H1 (cell line): ENCODE measurements around the gene RIPOR1. TPM values are rescaled to one million over a fixed set of nuclear protein-coding genes. Genes with fewer than 3 reads are reported as not detected.

Experiments
- CTCF ChIA-PET: fragments of 300-600 bp; sonication (Branson Sonifier 250); formaldehyde crosslinking; loops from one replicate; lab custom pipeline; 2021; ENCODE audit not compliant: partially characterized antibody; lab: Charles Lee
- POLR2A ChIA-PET: fragments of 300-600 bp; sonication (Branson Sonifier 250); formaldehyde crosslinking; loops from one replicate; lab custom pipeline; 2021; ENCODE audit warnings: inconsistent platforms; ENCODE audit not compliant: partially characterized antibody; lab: Charles Lee
- DNase-seq, 2 experiments: peaks; one replicate each; pipeline versions ENCODE4 v3.0.0 to v3.0.0-alpha.2; 2010 to 2022; ENCODE audit warnings: low spot score in 2 of 2, low read depth in 1 of 2, mixed read lengths in 1 of 2
- FAIRE-seq: peaks from 2 replicates; lab custom pipeline; 2011; peaks lifted over from hg19 to GRCh38; lab: Jason Lieb, UNC
- H2AFZ ChIP-seq: 2 replicates; pipeline ENCODE4 v1.8.1; 2012; ENCODE audit warnings: low read length, inconsistent platforms
- H2AK5ac ChIP-seq: 2 replicates; pipeline ENCODE4 v1.6.1; 2013; ENCODE audit warnings: low read depth, low read length
- H2BK120ac ChIP-seq: replicated peaks from 2 replicates; pipeline ENCODE3; 2013; ENCODE audit warnings: low read depth, low read length, inconsistent platforms
- H2BK12ac ChIP-seq: 2 replicates; pipeline ENCODE4 v1.6.1; 2013; ENCODE audit warnings: low read depth, low read length
- H2BK15ac ChIP-seq: 2 replicates; pipeline ENCODE4 v1.6.1; 2013; ENCODE audit warnings: low read length
- H2BK20ac ChIP-seq: 2 replicates; pipeline ENCODE4 v1.6.1; 2013; ENCODE audit warnings: low read length
- H2BK5ac ChIP-seq: 2 replicates; pipeline ENCODE4 v1.6.1; 2013; ENCODE audit warnings: low read depth, low read length
- H3K14ac ChIP-seq: 2 replicates; pipeline ENCODE4 v1.6.1; 2013; ENCODE audit warnings: inconsistent platforms; ENCODE audit not compliant: insufficient read length
- H3K18ac ChIP-seq: 2 replicates; pipeline ENCODE4 v1.6.1; 2013; ENCODE audit warnings: low read length; ENCODE audit errors: extremely low read depth
- H3K23ac ChIP-seq: 2 replicates; pipeline ENCODE4 v1.6.1; 2013; ENCODE audit warnings: inconsistent platforms; ENCODE audit not compliant: insufficient read length
- H3K23me2 ChIP-seq: 2 replicates; pipeline ENCODE4 v1.6.1; 2013; ENCODE audit warnings: low read depth, low read length
- H3K27ac ChIP-seq: 2 replicates; pipeline ENCODE4 v1.6.1; 2011; ENCODE audit warnings: low read depth, low read length, inconsistent platforms
- H3K27me3 ChIP-seq, 4 experiments: replicated peaks in 1 of 4; 1 replicate in 1 of 4; 2 replicates in 3 of 4; pipeline versions ENCODE4 v1.6.1 to v1.8.1; 2011 to 2013; ENCODE audit warnings: low read length in 3 of 4, mild to moderate bottlenecking in 3 of 4, inconsistent platforms in 2 of 4, mixed read lengths in 2 of 4, moderate library complexity in 1 of 4; ENCODE audit not compliant: control insufficient read depth in 3 of 4, insufficient read depth in 3 of 4; ENCODE audit errors: extremely low read depth in 1 of 4
- H3K36me3 ChIP-seq, 4 experiments: 2 replicates each; pipeline versions ENCODE4 v1.6.1 to v1.8.1; 2011 to 2013; ENCODE audit warnings: mild to moderate bottlenecking in 4 of 4, low read length in 3 of 4, moderate library complexity in 2 of 4, control low read depth in 1 of 4, inconsistent platforms in 1 of 4; ENCODE audit not compliant: insufficient read depth in 4 of 4, control insufficient read depth in 2 of 4
- H3K4ac ChIP-seq: replicated peaks from 2 replicates; pipeline ENCODE3; 2013; ENCODE audit warnings: low read length, low read depth, mixed read lengths, inconsistent platforms; ENCODE audit not compliant: insufficient read length
- H3K4me1 ChIP-seq, 4 experiments: replicated peaks in 1 of 4; 1 replicate in 1 of 4; 2 replicates in 3 of 4; pipeline versions ENCODE4 v1.6.1 to v1.8.1; 2011 to 2013; ENCODE audit warnings: low read length in 3 of 4, inconsistent platforms in 2 of 4, mixed read lengths in 1 of 4; ENCODE audit not compliant: insufficient read depth in 4 of 4, control insufficient read depth in 3 of 4
- H3K4me2 ChIP-seq, 2 experiments: 2 replicates each; pipeline versions ENCODE4 v1.6.1 to v1.8.1; 2011 to 2013; ENCODE audit warnings: low read depth in 2 of 2, low read length in 2 of 2, control low read depth in 1 of 2, inconsistent platforms in 1 of 2, mild to moderate bottlenecking in 1 of 2; ENCODE audit not compliant: insufficient read depth in 1 of 2
- H3K4me3 ChIP-seq, 4 experiments: fragments of 200-600, 300-600 bp in 1 of 4; sonication (generic), shearing (Covaris generic), sonication (Bioruptor Twin) in 1 of 4; 2 replicates each; pipeline versions ENCODE4 v1.5.1 to v1.8.1; 2011 to 2016; ENCODE audit warnings: low read length in 4 of 4, low read depth in 3 of 4, control low read depth in 2 of 4, inconsistent platforms in 2 of 4, mild to moderate bottlenecking in 2 of 4, mixed read lengths in 1 of 4, moderate library complexity in 1 of 4; ENCODE audit not compliant: insufficient read depth in 2 of 4; ENCODE audit errors: extremely low read depth in 1 of 4
- H3K56ac ChIP-seq: replicated peaks from 2 replicates; pipeline ENCODE3; 2013; ENCODE audit warnings: low read depth, mild to moderate bottlenecking, mixed read lengths, low read length, inconsistent platforms; ENCODE audit not compliant: insufficient read length
- H3K79me1 ChIP-seq: 2 replicates; pipeline ENCODE4 v1.6.1; 2013; ENCODE audit warnings: low read depth, low read length, control low read depth
- H3K79me2 ChIP-seq, 2 experiments: 2 replicates each; pipeline versions ENCODE4 v1.6.1 to v1.8.1; 2012 to 2013; ENCODE audit warnings: low read length in 2 of 2, mild to moderate bottlenecking in 2 of 2, inconsistent platforms in 1 of 2; ENCODE audit not compliant: insufficient read depth in 2 of 2, control insufficient read depth in 1 of 2
- H3K9ac ChIP-seq, 4 experiments: replicated peaks in 1 of 4; 1 replicate in 1 of 4; 2 replicates in 3 of 4; pipeline versions ENCODE4 v1.6.1 to v1.8.1; 2011 to 2013; ENCODE audit warnings: low read depth in 3 of 4, low read length in 3 of 4, control low read depth in 2 of 4, mild to moderate bottlenecking in 2 of 4, moderate library complexity in 2 of 4, inconsistent platforms in 1 of 4; ENCODE audit errors: extremely low read depth in 1 of 4
- H3K9me3 ChIP-seq, 2 experiments: 2 replicates each; pipeline versions ENCODE4 v1.6.1 to v1.8.1; 2012 to 2013; ENCODE audit warnings: mild to moderate bottlenecking in 2 of 2, moderate library complexity in 2 of 2, control low read depth in 1 of 2, inconsistent platforms in 1 of 2, low read depth in 1 of 2, low read length in 1 of 2, mixed read lengths in 1 of 2; ENCODE audit not compliant: insufficient read depth in 2 of 2
- H4K20me1 ChIP-seq, 2 experiments: replicated peaks in 1 of 2; 2 replicates each; pipeline versions ENCODE3 to v1.8.1; 2011 to 2013; ENCODE audit warnings: inconsistent platforms in 2 of 2, low read length in 2 of 2, mild to moderate bottlenecking in 1 of 2; ENCODE audit not compliant: insufficient read depth in 2 of 2, control insufficient read depth in 1 of 2
- H4K5ac ChIP-seq: 2 replicates; pipeline ENCODE4 v1.6.1; 2013; ENCODE audit warnings: low read length, low read depth, mixed read lengths, inconsistent platforms; ENCODE audit not compliant: insufficient read length
- H4K8ac ChIP-seq: 2 replicates; pipeline ENCODE4 v1.8.0; 2013; ENCODE audit warnings: mild to moderate bottlenecking, moderate library complexity, low read length, inconsistent platforms; ENCODE audit not compliant: insufficient read depth; ENCODE audit errors: extremely low read depth
- H4K91ac ChIP-seq: replicated peaks from 2 replicates; pipeline ENCODE3; 2013; ENCODE audit warnings: low read length, mixed read lengths, inconsistent platforms; ENCODE audit not compliant: insufficient read length
- ATF2 ChIP-seq: IDR thresholded peaks from 2 replicates; pipeline ENCODE4 v1.6.1; 2012; ENCODE audit warnings: low read length, inconsistent platforms
- CEBPB ChIP-seq: IDR thresholded peaks from 2 replicates; pipeline ENCODE4 v1.6.1; 2012; ENCODE audit warnings: low read depth, low read length
- CREB1 ChIP-seq: IDR thresholded peaks from 2 replicates; pipeline ENCODE4 v1.6.1; 2012; ENCODE audit warnings: inconsistent platforms
- EP300 ChIP-seq, 2 experiments: IDR thresholded peaks; 1 replicate in 1 of 2; 2 replicates in 1 of 2; pipeline ENCODE4 v1.6.1; 2011 to 2012; ENCODE audit warnings: low read depth in 2 of 2, low read length in 2 of 2, mild to moderate bottlenecking in 2 of 2, borderline replicate concordance in 1 of 2, inconsistent platforms in 1 of 2, moderate library complexity in 1 of 2
- HDAC2 ChIP-seq, 2 experiments: fragments of 300-600 bp in 1 of 2; sonication (generic) in 1 of 2; IDR thresholded peaks; 2 replicates each; pipeline ENCODE4 v1.6.1; 2011 to 2012; ENCODE audit warnings: low read depth in 2 of 2, low read length in 2 of 2, mild to moderate bottlenecking in 2 of 2, moderate library complexity in 2 of 2, borderline replicate concordance in 1 of 2, inconsistent platforms in 1 of 2
- POLR2A ChIP-seq, 2 experiments: IDR thresholded peaks; 1 replicate in 1 of 2; 2 replicates in 1 of 2; pipeline ENCODE4 v1.6.1; 2011; ENCODE audit warnings: low read depth in 2 of 2, low read length in 2 of 2, mild to moderate bottlenecking in 2 of 2; ENCODE audit errors: control extremely low read depth in 1 of 2
- SAP30 ChIP-seq: fragments of 300-600 bp; sonication (generic); IDR thresholded peaks from 2 replicates; pipeline ENCODE4 v1.7.1; 2012; ENCODE audit warnings: low read length, moderate library complexity, mild to moderate bottlenecking, inconsistent platforms; ENCODE audit not compliant: insufficient read depth, insufficient replicate concordance
- SIRT6 ChIP-seq: IDR thresholded peaks from one replicate; pipeline ENCODE4 v1.7.1; 2012; ENCODE audit warnings: low read length, inconsistent platforms
- SP2 ChIP-seq: IDR thresholded peaks from 2 replicates; pipeline ENCODE4 v1.6.1; 2012; ENCODE audit warnings: mild to moderate bottlenecking, low read length, inconsistent platforms
- WGBS, 2 experiments: shearing (Covaris generic) in 1 of 2; methylation state at CpG; one replicate each; pipeline versions ENCODE4 v1.1.6 to v1.1.7; 2013 to 2015; ENCODE audit warnings: low lambda C conversion rate in 2 of 2, mixed read lengths in 2 of 2, inconsistent platforms in 1 of 2, low coverage in 1 of 2, missing lambda C conversion rate in 1 of 2; ENCODE audit not compliant: insufficient replicate concordance in 2 of 2, insufficient coverage in 1 of 2, insufficient read length in 1 of 2; ENCODE audit errors: extremely low coverage in 1 of 2, missing lambda C conversion rate in 1 of 2; 5-methylcytosine and 5-hydroxymethylcytosine counted together
- polyA plus RNA-seq, 7 experiments: library from polyadenylated mRNA; depleted of rRNA in 3 of 7; stranded (reverse) in 5 of 7; unstranded in 2 of 7; fragments of >200 nt in 5 of 7; fragments of 200-250 nt in 2 of 7; gene quantifications; 1 replicate in 5 of 7; 2 replicates in 1 of 7; 4 replicates in 1 of 7; pipeline versions ENCODE4 v1.2.1 to v1.2.3, GENCODE V29; 2011 to 2013; ENCODE audit warnings: missing spikeins in 2 of 7, mixed read lengths in 2 of 7
- total RNA-seq: library from RNA; stranded (reverse); fragmentation: NEBNext Ultra II Directional; extraction: Animal tissue kit (Norgen Biotek cat#: 25700); gene quantifications from 2 replicates; pipeline ENCODE4 v1.2.1, GENCODE V29; 2021

RIPOR1 gene
- total and polyA plus RNA-seq, 2 of the 8 experiments (the other 6 are each of a cell fraction or from before 2014, with no cell fraction given): 2.7 to 10.1 TPM

GRCh38 chr16:67516296-67517154 is 12.1 kb upstream of the RIPOR1 start:
- no peaks in the 10 kb centered on the region for H3K23me2 ChIP-seq
- 89% methylated on average over 12 of the region's 12 CpGs; no CpG with 5 or more reads in 1 of the 2 experiments for WGBS, 2 experiments
- H3K9ac ChIP-seq: no peak overlapping the region

More at GRCh38 chr16:67516296-67517154, 12.1 kb upstream of the RIPOR1 start:
- Histone ChIP-seq H4K8ac (no peak overlapping the region), H2AFZ (no peak overlapping the region), H2BK20ac (no peak overlapping the region), H2BK5ac (no peak overlapping the region), H4K91ac (no peak overlapping the region), H3K79me2 (no peaks in the 10 kb centered on the region), H2AK5ac (no peak overlapping the region), H3K18ac (no peak overlapping the region), H3K23ac (no peak overlapping the region), H2BK120ac (no peak overlapping the region), H4K20me1 (no peaks in the 10 kb centered on the region), H2BK12ac (no peak overlapping the region), H3K9me3 (no peaks in the 10 kb centered on the region), H3K4me1 (no peaks in the 10 kb centered on the region), H3K4ac (no peak overlapping the region), H3K27ac (no peak overlapping the region), H3K36me3 (no peaks in the 10 kb centered on the region), H3K4me2 (no peak overlapping the region), H3K14ac (no peak overlapping the region), H3K4me3 (no peak overlapping the region), H3K27me3 (peaks cover 0 to 11% (median 5%) of the 10 kb centered on the region in 4 experiments; a peak in 2 of 7 replicates), H3K56ac (no peak overlapping the region), H3K79me1 (no peaks in the 10 kb centered on the region; the same call in 1 of the 2 replicates), H2BK15ac (no peak overlapping the region), H4K5ac (no peak overlapping the region)
- POLR2A ChIA-PET: interaction anchor here (1.0 kb wide), 1 partner anchor 10 kb away, joined by 3 read pairs; no protein-coding TSS in a partner anchor
- CTCF ChIA-PET: interaction anchor here (0.5 to 9.9 kb wide), 18 partner anchors 7 to 254 kb away, joined by 3 to 335 read pairs (median 4); partner anchors contain the start of genes AGRP, ATP6V0D1, C16orf86 and CARMIL2
- TF ChIP-seq HDAC2 (IDR thresholded peaks at IDR 0.05; ENCODE audit: borderline replicate concordance in 1 of 2, low read depth in 2 of 2, low read length in 2 of 2): no peak
- no peak for TF ChIP-seq SAP30
- no peak for TF ChIP-seq SIRT6
- TF ChIP-seq EP300 (IDR thresholded peaks at IDR 0.05; ENCODE audit: borderline replicate concordance in 1 of 2, low read depth in 2 of 2, low read length in 2 of 2): no peak
- TF ChIP-seq POLR2A (IDR thresholded peaks at IDR 0.05; ENCODE audit: control extremely low read depth in 1 of 2, low read depth in 2 of 2, low read length in 2 of 2): no peak
- no peak for TF ChIP-seq SP2
- TF ChIP-seq CREB1: no peak
- TF ChIP-seq ATF2: no peak
- TF ChIP-seq CEBPB: no peak
- FAIRE-seq: no peak
- DNase-seq: no peak
